GM18868 (cell line): ENCODE measurements around the gene SNX15.
"Not testable (repeated sequence)": the region's sequence is repeated elsewhere in the genome, so short reads cannot be mapped to it uniquely, and the experiment has no call there.

Experiments
- ATAC-seq: cut with Tn5 transposase; IDR thresholded peaks from one replicate; pipeline ENCODE4 v1.9.1; 2021; ENCODE audit warnings: mild to moderate bottlenecking, moderate library complexity; ENCODE audit not compliant: unreplicated experiment

The SNX15 gene

GRCh38 chr11:65014726-65015227, 12.5 kb upstream of the SNX15 start:
- ATAC-seq, result no peak

GRCh38 chr11:65016705-65017104, 10.5 kb upstream of the SNX15 start:
- no peak for ATAC-seq

GRCh38 chr11:65017937-65018336, 9.3 kb upstream of the SNX15 start:
- no peak for ATAC-seq

- no peak for ATAC-seq
Observed at GRCh38 chr11:65019824-65020223, 7.4 kb upstream of the SNX15 start.

GRCh38 chr11:65021003-65021402, 6.2 kb upstream of the SNX15 start:
- ATAC-seq, result no peak

GRCh38 chr11:65021509-65021908, 5.7 kb upstream of the SNX15 start:
- ATAC-seq, result no peak

GRCh38 chr11:65023502-65023901, 3.7 kb upstream of the SNX15 start:
- ATAC-seq, result not testable (repeated sequence)

GRCh38 chr11:65026810-65027209, 429 bp upstream of the SNX15 start:
- no peak for ATAC-seq

GRCh38 chr11:65032216-65032615, 5.0 kb downstream of the SNX15 start:
- no peak for ATAC-seq

- ATAC-seq, result no peak
Observed at GRCh38 chr11:65034423-65034822, 7.2 kb downstream of the SNX15 start.

- no peak for ATAC-seq
Observed at GRCh38 chr11:65035579-65035978, 8.3 kb downstream of the SNX15 start.

GRCh38 chr11:65036931-65037330, 9.7 kb downstream of the SNX15 start:
- ATAC-seq, result no peak

GRCh38 chr11:65040520-65040846, 13.2 kb downstream of the SNX15 start:
- no peak for ATAC-seq

GRCh38 chr11:65040847-65041622, 13.8 kb downstream of the SNX15 start, which contains the start of gene SAC3D1:
TSS of gene SAC3D1 (plus strand) at chr11:65041210. CDS start at chr11:65041293, 83 bp downstream.
- ATAC-seq, result peak; percentile 82

GRCh38 chr11:65042891-65043290, 15.7 kb downstream of the SNX15 start:
- no peak for ATAC-seq

GRCh38 chr11:65043881-65044501, 16.8 kb downstream of the SNX15 start:
- ATAC-seq, result no peak

- ATAC-seq, result no peak
Observed at GRCh38 chr11:65045061-65045460, 17.8 kb downstream of the SNX15 start.

GRCh38 chr11:65045728-65046127, 18.5 kb downstream of the SNX15 start:
- no peak for ATAC-seq

GRCh38 chr11:65047581-65048422, 20.6 kb downstream of the SNX15 start:
- no peak for ATAC-seq

GRCh38 chr11:65051398-65051858, 24.2 kb downstream of the SNX15 start:
- ATAC-seq, result no peak

- no peak for ATAC-seq
Observed at GRCh38 chr11:65053827-65054508, 26.7 kb downstream of the SNX15 start.
